PC-3 (cell line): Measurements from ENCODE around the gene THSD8. TPM values are rescaled to one million over a fixed set of nuclear protein-coding genes. Genes with fewer than 3 reads are reported as not detected.
A peak's percentile ranks its signal among the peaks of the same experiment; 100 is the strongest.

Source experiments
- ATAC-seq: fragments of 200-7000 bp; cut with Tn5 transposase; 2 replicates; pipeline ENCODE4 v1.9.1; 2020; ENCODE audit warnings: mild to moderate bottlenecking, moderate library complexity
- BruUV-seq: library from RNA; stranded (reverse); fragments of 400-500 nt; replicated peaks from 2 replicates; lab custom pipeline; 2021; lab: Mats Ljungman, UMichigan
- CTCF ChIA-PET: fragments of 300-600 bp; sonication (Branson Sonifier 250); formaldehyde crosslinking; loops from one replicate; lab custom pipeline; 2022; ENCODE audit warnings: antibody characterized with exemption; lab: Charles Lee
- POLR2A ChIA-PET: fragments of 300-600 bp; sonication (Branson Sonifier 250); formaldehyde crosslinking; loops from one replicate; lab custom pipeline; 2022; ENCODE audit warnings: antibody characterized with exemption; ENCODE audit not compliant: unreplicated experiment; lab: Charles Lee
- DNase-seq: peaks from one replicate; pipeline ENCODE4 v3.0.0-alpha.2; 2015
- H2AFZ ChIP-seq: fragments of 300-600 bp; sonication (generic); 2 replicates; pipeline ENCODE4 v1.6.0; 2016; ENCODE audit warnings: antibody characterized with exemption, low read length
- H3F3A ChIP-seq: fragments of 300-600 bp; sonication (generic); one replicate; pipeline ENCODE4 v1.6.0; 2017; ENCODE audit warnings: antibody characterized with exemption, low read length, control low read depth, mild to moderate bottlenecking; ENCODE audit not compliant: unreplicated experiment
- H3K27ac ChIP-seq: fragments of 300-600 bp; sonication (generic); 2 replicates; pipeline ENCODE4 v1.5.1; 2016; ENCODE audit warnings: mild to moderate bottlenecking, low read length
- H3K27me3 ChIP-seq: fragments of 300-600 bp; sonication (generic); 2 replicates; pipeline ENCODE4 v1.6.1; 2016; ENCODE audit warnings: low read length, mixed read lengths
- H3K36me3 ChIP-seq: fragments of 300-600 bp; sonication (generic); 2 replicates; pipeline ENCODE4 v1.6.1; 2016; ENCODE audit warnings: low read depth, mixed run types, low read length, mixed read lengths
- H3K4me1 ChIP-seq: fragments of 300-600 bp; sonication (generic); 2 replicates; pipeline ENCODE4 v1.5.1; 2016; ENCODE audit warnings: low read length; ENCODE audit not compliant: insufficient read depth
- H3K4me2 ChIP-seq: fragments of 300-600 bp; sonication (generic); 2 replicates; pipeline ENCODE4 v1.6.0; 2016; ENCODE audit warnings: low read length
- H3K4me3 ChIP-seq: fragments of 300-600 bp; sonication (generic); 2 replicates; pipeline ENCODE4 v1.5.1; 2016; ENCODE audit warnings: mild to moderate bottlenecking, low read length, mixed read lengths
- H3K79me2 ChIP-seq: fragments of 300-600 bp; sonication (generic); 2 replicates; pipeline ENCODE4 v1.6.1; 2017; ENCODE audit warnings: low read length, mixed read lengths
- H3K9ac ChIP-seq: fragments of 300-600 bp; sonication (generic); 2 replicates; pipeline ENCODE4 v1.6.0; 2016; ENCODE audit warnings: mild to moderate bottlenecking, low read length
- H3K9me2 ChIP-seq: fragments of 300-600 bp; sonication (generic); replicated peaks from 2 replicates; pipeline ENCODE4 v1.6.1; 2016; ENCODE audit warnings: mixed run types, low read length, mixed read lengths
- H3K9me3 ChIP-seq: fragments of 300-600 bp; sonication (generic); 2 replicates; pipeline ENCODE4 v1.6.1; 2016; ENCODE audit warnings: low read length, mixed read lengths
- H4K20me1 ChIP-seq: fragments of 300-600 bp; sonication (generic); 2 replicates; pipeline ENCODE4 v1.6.1; 2016; ENCODE audit warnings: low read length, mixed read lengths
- CTCF ChIP-seq: fragments of 300-600 bp; sonication (generic); conservative IDR thresholded peaks from 2 replicates; pipeline ENCODE4 v1.5.1; 2017; ENCODE audit warnings: antibody characterized with exemption, low read depth, mild to moderate bottlenecking, low read length
- EZH2 ChIP-seq: fragments of 300-600 bp; sonication (generic); IDR thresholded peaks from one replicate; pipeline ENCODE4 v1.6.1; 2017; ENCODE audit warnings: antibody characterized with exemption, mild to moderate bottlenecking, low read length; ENCODE audit not compliant: unreplicated experiment
- EZH2phosphoT487 ChIP-seq: fragments of 300-600 bp; sonication (generic); IDR thresholded peaks from 2 replicates; pipeline ENCODE4 v1.6.1; 2018; ENCODE audit warnings: mild to moderate bottlenecking, antibody characterized with exemption, low read length, borderline replicate concordance
- intact Hi-C: fragments of 100-400 bp; cut with micrococcal nuclease; formaldehyde crosslinking; loops from 2 replicates; pipeline ENCODE4 v1.9.0; 2023
- total RNA-seq: library from RNA; depleted of rRNA; stranded (reverse); fragments of >200 nt; gene quantifications from 2 replicates; pipeline ENCODE4 v1.2.3, GENCODE V29; 2014

The THSD8 gene
- total RNA-seq, 1 experiment from 2014 or later = not detected

DNA sequence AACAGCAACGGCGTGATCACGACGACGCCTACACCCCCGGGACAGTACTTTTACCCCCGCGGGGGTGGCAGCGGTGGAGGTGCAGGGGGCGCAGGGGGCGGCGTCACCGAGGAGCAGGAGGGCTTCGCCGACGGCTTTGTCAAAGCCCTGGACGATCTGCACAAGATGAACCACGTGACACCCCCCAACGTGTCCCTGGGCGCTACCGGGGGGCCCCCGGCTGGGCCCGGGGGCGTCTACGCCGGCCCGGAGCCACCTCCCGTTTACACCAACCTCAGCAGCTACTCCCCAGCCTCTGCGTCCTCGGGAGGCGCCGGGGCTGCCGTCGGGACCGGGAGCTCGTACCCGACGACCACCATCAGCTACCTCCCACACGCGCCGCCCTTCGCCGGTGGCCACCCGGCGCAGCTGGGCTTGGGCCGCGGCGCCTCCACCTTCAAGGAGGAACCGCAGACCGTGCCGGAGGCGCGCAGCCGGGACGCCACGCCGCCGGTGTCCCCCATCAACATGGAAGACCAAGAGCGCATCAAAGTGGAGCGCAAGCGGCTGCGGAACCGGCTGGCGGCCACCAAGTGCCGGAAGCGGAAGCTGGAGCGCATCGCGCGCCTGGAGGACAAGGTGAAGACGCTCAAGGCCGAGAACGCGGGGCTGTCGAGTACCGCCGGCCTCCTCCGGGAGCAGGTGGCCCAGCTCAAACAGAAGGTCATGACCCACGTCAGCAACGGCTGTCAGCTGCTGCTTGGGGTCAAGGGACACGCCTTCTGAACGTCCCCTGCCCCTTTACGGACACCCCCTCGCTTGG is 9.6 kb upstream of the THSD8 start:
- Histone ChIP-seq H3K9ac (peak overlapping the region; percentile 89), H3K36me3 (no peaks in the 10 kb centered on the region), H3K4me2 (peak overlapping the region; percentile 92), H3K9me3 (no peaks in the 10 kb centered on the region), H3K4me3 (peak overlapping the region; percentile 90), H2AFZ (no peak overlapping the region; the same call in 1 of the 2 replicates), H3K27me3 (no peaks in the 10 kb centered on the region), H4K20me1 (peaks cover 16% of the 10 kb centered on the region), H3F3A (peaks cover 12% of the 10 kb centered on the region), H3K9me2 (no peaks in the 10 kb centered on the region), H3K27ac (peak overlapping the region; percentile 95), H3K79me2 (peaks cover 21% of the 10 kb centered on the region), H3K4me1 (peaks cover 43% of the 10 kb centered on the region)
- DNase-seq (peak; percentile 79), ATAC-seq (no peak)
- ChIA-PET POLR2A (interaction anchor here (0.7 to 1.4 kb wide), 4 partner anchors 14 to 77 kb away, joined by 3 to 11 read pairs (median 6); no protein-coding TSS in a partner anchor), CTCF (interaction anchor here (0.5 to 1.1 kb wide), 4 partner anchors 14 to 34 kb away, joined by 4 to 8 read pairs (median 5); no protein-coding TSS in a partner anchor)
- BruUV-seq = TSS peak; percentile 64
- TF ChIP-seq EZH2phosphoT487 = no peak
- no peak for TF ChIP-seq EZH2
- no peak for TF ChIP-seq CTCF
- intact Hi-C loops = no loop called here

GRCh38 chr19:12792853-12793289 is 9.0 kb upstream of the THSD8 start:
- CTCF ChIA-PET = interaction anchor here (0.8 to 1.1 kb wide), 2 partner anchors 15 to 20 kb away, joined by 4 to 5 read pairs; no protein-coding TSS in a partner anchor
- DNase-seq (peak; percentile 19), ATAC-seq (no peak)
- BruUV-seq = TSS peak; percentile 58
- H2AFZ ChIP-seq = no peak overlapping the region; the same call in 1 of the 2 replicates
- POLR2A ChIA-PET = interaction anchor here (0.6 to 1.0 kb wide), 7 partner anchors 27 to 1563 kb away, joined by 3 to 6 read pairs (median 5); partner anchors contain the start of genes PRKCSH, ZNF490 and ZNF791
- TF ChIP-seq EZH2phosphoT487 (no peak), EZH2 (no peak), CTCF (no peak)
- peak overlapping the region; percentile 90 for H3K4me3 ChIP-seq
- peaks cover 42% of the 10 kb centered on the region for H3K4me1 ChIP-seq
- peak overlapping the region; percentile 92 for H3K4me2 ChIP-seq
- no peaks in the 10 kb centered on the region for H3K9me2 ChIP-seq
- intact Hi-C loops = no loop called here
- H3K27me3 ChIP-seq = no peaks in the 10 kb centered on the region
- H3K9me3 ChIP-seq = no peaks in the 10 kb centered on the region
- peaks cover 12% of the 10 kb centered on the region for H3F3A ChIP-seq
- peaks cover 21% of the 10 kb centered on the region for H3K79me2 ChIP-seq
- H3K9ac ChIP-seq = peak overlapping the region; percentile 89
- H3K36me3 ChIP-seq = no peaks in the 10 kb centered on the region
- peak overlapping the region; percentile 95 for H3K27ac ChIP-seq
- peaks cover 16% of the 10 kb centered on the region for H4K20me1 ChIP-seq
